Fibroblast of upper back skin (primary cell): Measurements from ENCODE around the gene DHRSX.
"Not testable (repeated sequence)": the region's sequence is repeated elsewhere in the genome, so short reads cannot be mapped to it uniquely, and the experiment has no call there.

Experiments used
- DNase-seq: peaks from one replicate; pipeline ENCODE4 v3.0.0-alpha.2; 2013

DHRSX gene

GRCh38 chrX:2497961-2498780, 2.6 kb downstream of the DHRSX start:
- DNase-seq: peak; percentile 22

- no peak for DNase-seq
These were observed 5.2 kb downstream of the DHRSX start for GRCh38 chrX:2495595-2495994.

GRCh38 chrX:2492531-2493218, 8.1 kb downstream of the DHRSX start:
- DNase-seq: peak; percentile 29

- no peak for DNase-seq
These were observed 10.1 kb downstream of the DHRSX start for GRCh38 chrX:2490634-2491033.

- no peak for DNase-seq
These were observed 11.0 kb downstream of the DHRSX start for GRCh38 chrX:2489446-2490445.

- no peak for DNase-seq
These were observed 12.0 kb downstream of the DHRSX start for GRCh38 chrX:2488621-2489285.

GRCh38 chrX:2487366-2487765, 13.4 kb downstream of the DHRSX start:
- no peak for DNase-seq

GRCh38 chrX:2486476-2487133, 14.2 kb downstream of the DHRSX start:
- DNase-seq: no peak

- no peak for DNase-seq
These were observed 14.9 kb downstream of the DHRSX start for GRCh38 chrX:2485789-2486345.

GRCh38 chrX:2484721-2485648, 15.8 kb downstream of the DHRSX start:
- peak; percentile 59 for DNase-seq

- no peak for DNase-seq
These were observed 16.5 kb downstream of the DHRSX start for GRCh38 chrX:2484256-2484655.

- DNase-seq: no peak
These were observed 17.2 kb downstream of the DHRSX start for GRCh38 chrX:2483398-2484060.

GRCh38 chrX:2481597-2481996, 19.2 kb downstream of the DHRSX start:
- not testable (repeated sequence) for DNase-seq

- DNase-seq: not testable (repeated sequence)
These were observed 20.8 kb downstream of the DHRSX start for GRCh38 chrX:2479982-2480381.

GRCh38 chrX:2479420-2479780, 21.4 kb downstream of the DHRSX start:
- DNase-seq: no peak

GRCh38 chrX:2478546-2479419, 22.0 kb downstream of the DHRSX start:
- no peak for DNase-seq

GRCh38 chrX:2477313-2477712, 23.5 kb downstream of the DHRSX start:
- DNase-seq: not testable (repeated sequence)

- DNase-seq: no peak
These were observed 25.6 kb downstream of the DHRSX start for GRCh38 chrX:2474963-2475726.
